Mammary epithelial cell (primary cell): Measurements from ENCODE around the gene ZNF277.
A peak's percentile ranks its signal among the peaks of the same experiment; 100 is the strongest.

Experiments used
- CTCF ChIP-seq, 2 donors: IDR thresholded peaks in 1 of 2; conservative IDR thresholded peaks in 1 of 2; 2 replicates each; pipeline ENCODE4 v1.5.1; 2011 to 2012; ENCODE audit warnings: inconsistent platforms in 2 of 2, low read length in 2 of 2, mild to moderate bottlenecking in 2 of 2, control low read depth in 1 of 2, low read depth in 1 of 2; ENCODE audit not compliant: insufficient read depth in 1 of 2; ENCODE audit errors: extremely low read depth in 1 of 2
- EZH2 ChIP-seq: IDR thresholded peaks from 2 replicates; pipeline ENCODE4 v1.6.1; 2012; ENCODE audit warnings: low read length, inconsistent platforms, borderline replicate concordance

GRCh38 chr7:112206238-112206990 is at the start of gene ZNF277, which contains the start of gene DOCK4:
- TF ChIP-seq EZH2 (no peak), CTCF (conservative IDR thresholded peaks at IDR 0.05 in 1 of 2, IDR thresholded peaks at IDR 0.05 in 1 of 2; ENCODE audit: extremely low read depth in 1 of 2, insufficient read depth in 1 of 2, low read depth in 1 of 2, low read length in 2 of 2) (peak in 1 of 2 donors; percentile 1)
